Testis (tissue), 2 donors: ENCODE measurements around the gene CNTN5.

Source experiments
- CTCF ChIP-seq, 3 experiments: fragments of 450-650 bp in 2 of 3; fragments of 200-600 bp in 1 of 3; sonication (generic) in 1 of 3; IDR thresholded peaks; one replicate each; pipeline ENCODE4 v1.5.1; 2016 to 2019; ENCODE audit warnings: antibody characterized with exemption in 3 of 3, mild to moderate bottlenecking in 2 of 3, moderate library complexity in 1 of 3
- POLR2A ChIP-seq: fragments of 450-650 bp; IDR thresholded peaks from one replicate; pipeline ENCODE4 v1.6.1; 2017; ENCODE audit warnings: antibody characterized with exemption, mild to moderate bottlenecking, moderate library complexity

GRCh38 chr11:99461913-99462312, 441.2 kb downstream of the CNTN5 start:
- no peak for TF ChIP-seq CTCF (IDR thresholded peaks at IDR 0.05)
- no peak for TF ChIP-seq POLR2A
